Ishikawa (cell line): Measurements from ENCODE around the gene CDK19.

Source experiments
- CEBPB ChIP-seq: IDR thresholded peaks from 2 replicates; pipeline ENCODE4 v1.6.1; 2012
- CREB1 ChIP-seq: IDR thresholded peaks from 2 replicates; pipeline ENCODE4 v1.6.1; 2012; ENCODE audit warnings: low read depth
- EGR1 ChIP-seq: IDR thresholded peaks from 2 replicates; pipeline ENCODE4 v1.6.1; 2012
- EP300 ChIP-seq: IDR thresholded peaks from 2 replicates; pipeline ENCODE4 v1.6.1; 2012; ENCODE audit warnings: borderline replicate concordance
- FOXM1 ChIP-seq: IDR thresholded peaks from 2 replicates; pipeline ENCODE4 v1.6.1; 2012; ENCODE audit warnings: low read depth, borderline replicate concordance
- NFIC ChIP-seq: IDR thresholded peaks from 2 replicates; pipeline ENCODE4 v1.6.1; 2012
- RAD21 ChIP-seq: IDR thresholded peaks from 2 replicates; pipeline ENCODE4 v1.6.1; 2012; ENCODE audit warnings: low read depth
- TAF1 ChIP-seq: IDR thresholded peaks from 2 replicates; pipeline ENCODE4 v1.6.1; 2012; ENCODE audit warnings: low read depth, mild to moderate bottlenecking
- TCF12 ChIP-seq: IDR thresholded peaks from 2 replicates; pipeline ENCODE4 v1.6.1; 2012; ENCODE audit warnings: low read depth
- TEAD4 ChIP-seq: IDR thresholded peaks from 2 replicates; pipeline ENCODE4 v1.6.1; 2012
- YY1 ChIP-seq: IDR thresholded peaks from 2 replicates; pipeline ENCODE4 v1.6.1; 2012; ENCODE audit warnings: low read depth
- ZBTB7A ChIP-seq: IDR thresholded peaks from 2 replicates; pipeline ENCODE4 v1.6.1; 2012; ENCODE audit warnings: low read depth
- TF ChIP-seq, protein P1 (sequence below): IDR thresholded peaks from 2 replicates; pipeline ENCODE4 v1.6.1; 2012
- TF ChIP-seq, protein P2 (sequence below): IDR thresholded peaks from 2 replicates; pipeline ENCODE4 v1.6.1; 2012; ENCODE audit warnings: low read depth, mild to moderate bottlenecking
- TF ChIP-seq, protein P3 (sequence below): IDR thresholded peaks from 2 replicates; pipeline ENCODE4 v1.6.1; 2012

CDK19 gene

DNA sequence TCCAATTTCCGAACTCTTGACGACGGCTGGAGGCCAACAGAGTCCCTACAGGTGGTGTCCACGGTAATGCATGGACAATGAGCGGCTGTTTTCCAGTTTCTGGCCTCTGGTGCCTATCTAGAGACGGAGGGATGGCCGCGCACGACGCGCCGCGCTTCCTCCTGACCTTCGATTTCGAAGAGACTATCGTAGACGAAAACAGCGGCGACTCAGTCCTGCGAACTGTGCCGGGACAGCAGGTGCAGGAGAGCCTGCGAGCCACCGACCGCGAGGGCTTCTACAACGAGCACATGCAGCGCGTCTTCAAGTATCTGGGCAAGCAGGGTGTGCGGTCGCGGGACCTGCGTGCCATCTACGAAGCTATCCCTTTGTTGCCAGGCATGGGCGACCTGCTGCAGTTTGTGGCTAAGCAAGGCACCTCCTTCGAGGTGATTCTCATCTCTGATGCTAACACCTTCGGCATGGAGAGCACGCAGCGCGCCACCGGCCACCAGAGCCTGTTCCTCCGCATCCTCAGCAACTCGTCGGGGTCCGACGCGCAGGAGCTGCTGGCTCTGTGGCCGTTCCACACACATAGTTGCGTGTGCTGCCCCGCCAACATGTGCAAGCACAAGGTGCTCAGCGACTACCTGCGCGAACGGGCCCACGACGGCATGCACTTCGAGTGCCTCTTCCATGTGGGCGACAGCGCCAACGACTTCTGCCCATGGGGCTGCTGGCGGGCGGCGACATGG, 169.4 kb downstream of the CDK19 start:
- TF ChIP-seq, protein P1, sequence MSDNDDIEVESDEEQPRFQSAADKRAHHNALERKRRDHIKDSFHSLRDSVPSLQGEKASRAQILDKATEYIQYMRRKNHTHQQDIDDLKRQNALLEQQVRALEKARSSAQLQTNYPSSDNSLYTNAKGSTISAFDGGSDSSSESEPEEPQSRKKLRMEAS = no peak
- TF ChIP-seq, protein P2, sequence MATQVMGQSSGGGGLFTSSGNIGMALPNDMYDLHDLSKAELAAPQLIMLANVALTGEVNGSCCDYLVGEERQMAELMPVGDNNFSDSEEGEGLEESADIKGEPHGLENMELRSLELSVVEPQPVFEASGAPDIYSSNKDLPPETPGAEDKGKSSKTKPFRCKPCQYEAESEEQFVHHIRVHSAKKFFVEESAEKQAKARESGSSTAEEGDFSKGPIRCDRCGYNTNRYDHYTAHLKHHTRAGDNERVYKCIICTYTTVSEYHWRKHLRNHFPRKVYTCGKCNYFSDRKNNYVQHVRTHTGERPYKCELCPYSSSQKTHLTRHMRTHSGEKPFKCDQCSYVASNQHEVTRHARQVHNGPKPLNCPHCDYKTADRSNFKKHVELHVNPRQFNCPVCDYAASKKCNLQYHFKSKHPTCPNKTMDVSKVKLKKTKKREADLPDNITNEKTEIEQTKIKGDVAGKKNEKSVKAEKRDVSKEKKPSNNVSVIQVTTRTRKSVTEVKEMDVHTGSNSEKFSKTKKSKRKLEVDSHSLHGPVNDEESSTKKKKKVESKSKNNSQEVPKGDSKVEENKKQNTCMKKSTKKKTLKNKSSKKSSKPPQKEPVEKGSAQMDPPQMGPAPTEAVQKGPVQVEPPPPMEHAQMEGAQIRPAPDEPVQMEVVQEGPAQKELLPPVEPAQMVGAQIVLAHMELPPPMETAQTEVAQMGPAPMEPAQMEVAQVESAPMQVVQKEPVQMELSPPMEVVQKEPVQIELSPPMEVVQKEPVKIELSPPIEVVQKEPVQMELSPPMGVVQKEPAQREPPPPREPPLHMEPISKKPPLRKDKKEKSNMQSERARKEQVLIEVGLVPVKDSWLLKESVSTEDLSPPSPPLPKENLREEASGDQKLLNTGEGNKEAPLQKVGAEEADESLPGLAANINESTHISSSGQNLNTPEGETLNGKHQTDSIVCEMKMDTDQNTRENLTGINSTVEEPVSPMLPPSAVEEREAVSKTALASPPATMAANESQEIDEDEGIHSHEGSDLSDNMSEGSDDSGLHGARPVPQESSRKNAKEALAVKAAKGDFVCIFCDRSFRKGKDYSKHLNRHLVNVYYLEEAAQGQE = no peak
- TF ChIP-seq NFIC (no peak), EGR1 (no peak)

DNA sequence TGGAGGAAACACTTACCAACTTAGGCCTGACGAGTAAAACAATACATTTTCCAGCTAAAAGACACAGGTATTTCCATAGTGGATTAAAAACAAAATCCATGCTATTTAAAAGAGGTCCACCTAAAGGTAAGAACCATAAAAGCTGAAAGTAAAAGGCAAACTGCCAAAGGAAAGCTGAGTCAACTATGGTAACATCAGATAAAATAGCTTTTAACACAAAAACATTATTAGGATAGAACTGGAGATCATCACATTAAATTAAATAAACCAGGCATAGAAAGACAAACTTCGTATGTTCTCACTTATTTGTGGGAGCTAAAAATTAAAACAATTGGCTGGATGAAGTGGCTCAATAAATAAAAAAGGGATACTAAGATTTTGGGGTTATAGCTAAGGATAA, 172.1 kb downstream of the CDK19 start:
- TF ChIP-seq, protein P3, sequence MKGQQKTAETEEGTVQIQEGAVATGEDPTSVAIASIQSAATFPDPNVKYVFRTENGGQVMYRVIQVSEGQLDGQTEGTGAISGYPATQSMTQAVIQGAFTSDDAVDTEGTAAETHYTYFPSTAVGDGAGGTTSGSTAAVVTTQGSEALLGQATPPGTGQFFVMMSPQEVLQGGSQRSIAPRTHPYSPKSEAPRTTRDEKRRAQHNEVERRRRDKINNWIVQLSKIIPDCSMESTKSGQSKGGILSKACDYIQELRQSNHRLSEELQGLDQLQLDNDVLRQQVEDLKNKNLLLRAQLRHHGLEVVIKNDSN = no peak
- no peak for TF ChIP-seq TEAD4
- TF ChIP-seq TAF1 = no peak
- TF ChIP-seq CEBPB = no peak
- TF ChIP-seq TCF12 = no peak
- TF ChIP-seq ZBTB7A = no peak
- no peak for TF ChIP-seq CREB1
- no peak for TF ChIP-seq YY1
- TF ChIP-seq RAD21 = no peak

DNA sequence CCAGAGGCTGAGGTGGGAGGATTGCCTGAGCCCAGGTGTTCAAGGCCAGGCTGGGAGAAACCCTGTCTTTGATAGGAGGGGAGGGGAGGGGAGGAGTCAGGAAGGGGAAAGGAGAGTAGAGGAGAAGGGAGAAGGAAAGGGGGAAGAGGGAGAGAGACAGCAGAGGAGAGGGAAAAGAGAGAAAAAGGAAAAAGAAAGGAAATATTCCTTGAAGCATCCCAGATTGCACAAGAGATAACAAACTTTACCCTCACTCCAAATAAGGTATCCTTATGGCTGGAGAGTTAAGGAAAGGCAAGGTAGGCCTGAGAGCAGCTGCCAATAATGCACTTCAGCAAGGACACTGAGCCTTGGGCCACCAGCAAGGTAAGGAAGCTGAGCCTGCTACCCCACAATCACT, 172.6 kb downstream of the CDK19 start:
- TF ChIP-seq FOXM1 = no peak

DNA sequence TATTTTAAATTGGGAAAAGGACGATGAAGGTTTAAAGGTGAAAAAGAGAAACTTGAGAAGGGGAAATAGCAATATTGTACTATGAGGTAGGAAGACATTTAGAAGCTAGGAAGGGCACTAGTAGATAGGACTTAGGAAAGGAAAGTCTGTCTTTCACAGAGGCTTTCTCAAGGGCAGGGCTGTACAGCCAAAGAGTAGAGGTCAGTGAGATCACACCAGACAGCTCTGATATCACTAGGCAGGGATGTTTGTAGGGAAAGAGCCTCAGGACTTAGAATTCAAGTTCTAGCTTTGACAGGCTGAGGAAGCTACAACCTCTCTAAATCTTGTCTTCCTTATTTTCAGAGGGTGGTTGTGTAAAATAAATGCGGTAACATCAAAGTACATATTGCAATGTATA, 178.5 kb downstream of the CDK19 start:
- TF ChIP-seq CREB1 = no peak
- TF ChIP-seq RAD21 = no peak
- TF ChIP-seq, protein P1 = no peak
- TF ChIP-seq, protein P2 = no peak
- no peak for TF ChIP-seq EGR1
- no peak for TF ChIP-seq FOXM1
- no peak for TF ChIP-seq TAF1
- no peak for TF ChIP-seq YY1
- no peak for TF ChIP-seq TEAD4
- TF ChIP-seq, protein P3 = no peak
- TF ChIP-seq TCF12 = no peak
- TF ChIP-seq EP300 = no peak
- TF ChIP-seq ZBTB7A = no peak
- TF ChIP-seq CEBPB = no peak
- no peak for TF ChIP-seq NFIC

DNA sequence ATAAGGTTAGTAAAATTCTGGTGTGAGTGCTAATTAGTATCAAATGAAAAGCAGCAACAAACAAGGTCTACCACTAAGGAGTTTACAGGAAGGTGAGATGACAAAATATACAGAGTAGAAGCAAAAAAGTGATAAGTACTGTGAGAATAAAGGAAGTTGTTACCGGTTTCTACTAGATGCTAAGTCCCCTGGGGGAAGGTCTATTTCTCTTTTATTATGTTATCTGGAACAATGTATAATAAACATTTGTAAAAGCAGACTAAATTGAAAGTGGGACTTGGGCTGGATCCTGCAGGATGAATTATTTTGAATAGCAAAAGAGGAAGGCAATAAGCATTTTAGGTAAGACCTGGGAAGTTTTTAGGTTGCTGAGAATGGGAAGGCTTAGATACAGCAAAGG, 180.2 kb downstream of the CDK19 start:
- TF ChIP-seq RAD21 (no peak), TAF1 (no peak), CREB1 (no peak), NFIC (no peak), EP300 (no peak), FOXM1 (no peak), TEAD4 (no peak), YY1 (no peak), CEBPB (no peak)
- TF ChIP-seq, protein P2 = no peak
